Measurements from ENCODE around the gene GHDC.
A peak's percentile ranks its signal among the peaks of the same experiment; 100 is the strongest.

- TF ChIP-seq CTCF (IDR thresholded peaks at IDR 0.05 in 8 of 11, conservative IDR thresholded peaks at IDR 0.05 in 3 of 11) (no peak), POLR2A (IDR thresholded peaks at IDR 0.05) (no peak), POLR2AphosphoS5 (IDR thresholded peaks at IDR 0.05) (peak in 1 of 3 donors; percentile 29)
These were observed 902 bp downstream of the GHDC start for GRCh38 chr17:42193216-42193968.
